Measurements from ENCODE around the gene YPEL3.
"Not testable (repeated sequence)": the region's sequence is repeated elsewhere in the genome, so short reads cannot be mapped to it uniquely, and the experiment has no call there.

The YPEL3 gene

GRCh38 chr16:30116291-30117207 is 20.5 kb upstream of the YPEL3 start:
- no peak for DNase-seq

DNA sequence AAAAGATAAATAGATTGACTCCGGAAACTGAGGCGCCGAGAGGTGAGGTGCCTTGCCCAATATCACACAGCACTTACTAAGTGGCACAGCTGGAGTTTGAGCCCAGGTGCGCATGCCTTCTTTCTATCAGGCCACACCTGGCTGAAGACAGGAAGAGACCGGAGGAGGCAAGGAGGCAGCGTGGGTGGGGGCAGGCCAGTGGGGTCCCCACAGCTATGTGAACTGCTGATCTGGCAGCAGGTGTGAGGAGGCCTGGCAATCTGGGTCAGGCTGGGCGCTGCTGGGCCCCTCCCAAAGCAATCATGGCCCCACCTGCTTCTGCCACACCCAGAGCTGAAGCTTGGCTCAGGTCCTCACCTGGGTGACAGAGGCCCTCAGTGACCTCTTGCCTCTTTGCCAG is 19.2 kb upstream of the YPEL3 start:
- DNase-seq = no peak

GRCh38 chr16:30114833-30115232 is 18.8 kb upstream of the YPEL3 start:
- DNase-seq = not testable (repeated sequence)

GRCh38 chr16:30114411-30114810 is 18.4 kb upstream of the YPEL3 start:
- no peak for DNase-seq

- DNase-seq = no peak
Observed at GRCh38 chr16:30113711-30114333, 17.8 kb upstream of the YPEL3 start.

GRCh38 chr16:30113031-30113710 is 17.2 kb upstream of the YPEL3 start, which contains the start of gene GDPD3:
Gene GDPD3, minus strand, starts transcription at chr16:30113537. Its CDS starts 59 bp downstream, at chr16:30113478.
- no peak for DNase-seq

DNA sequence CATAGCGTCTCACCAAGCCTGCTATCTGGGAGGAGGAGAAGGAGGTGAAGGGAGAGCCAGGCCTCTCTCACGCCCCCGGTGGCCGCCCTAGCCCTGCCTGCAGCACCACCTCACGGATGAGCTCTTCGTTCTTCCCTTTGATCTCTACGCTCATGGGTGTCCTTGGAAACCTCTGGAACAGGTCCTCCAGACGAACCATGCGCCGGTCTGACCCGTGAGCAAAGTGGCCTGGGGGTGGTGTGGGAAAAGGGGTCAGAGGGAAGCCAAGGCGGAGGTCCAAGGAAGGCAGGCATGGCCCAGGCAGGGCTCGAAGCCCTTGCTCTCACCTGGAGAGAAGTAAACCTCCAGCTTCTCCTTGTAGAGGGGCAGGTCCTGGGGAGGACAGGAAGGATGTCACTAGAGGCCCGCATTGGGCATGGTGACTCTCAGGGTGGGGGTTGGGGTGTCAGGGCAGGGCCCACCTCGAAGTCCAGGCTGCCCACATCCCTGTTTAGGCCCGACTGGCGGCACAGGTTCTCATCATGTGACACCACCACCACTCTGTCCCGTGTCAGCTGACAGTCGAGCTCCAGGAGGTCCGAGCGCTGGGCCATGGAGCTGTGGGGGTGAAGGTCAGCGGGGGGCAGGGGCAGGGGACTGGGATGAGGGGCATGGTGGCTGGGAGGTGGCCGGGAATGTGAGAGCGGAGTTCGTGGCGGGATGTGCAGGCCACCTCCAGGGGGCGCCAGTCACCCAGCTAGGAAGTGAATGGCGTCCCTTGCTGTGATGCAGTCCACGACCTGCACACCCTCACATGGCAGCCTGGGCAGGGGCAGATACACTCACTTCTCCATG is 16.4 kb upstream of the YPEL3 start:
- DNase-seq = peak; percentile 13 to 56 (median 44)

GRCh38 chr16:30110661-30111060 is 14.6 kb upstream of the YPEL3 start:
- no peak for DNase-seq

GRCh38 chr16:30108059-30108850 is 12.2 kb upstream of the YPEL3 start:
- no peak for DNase-seq

DNA sequence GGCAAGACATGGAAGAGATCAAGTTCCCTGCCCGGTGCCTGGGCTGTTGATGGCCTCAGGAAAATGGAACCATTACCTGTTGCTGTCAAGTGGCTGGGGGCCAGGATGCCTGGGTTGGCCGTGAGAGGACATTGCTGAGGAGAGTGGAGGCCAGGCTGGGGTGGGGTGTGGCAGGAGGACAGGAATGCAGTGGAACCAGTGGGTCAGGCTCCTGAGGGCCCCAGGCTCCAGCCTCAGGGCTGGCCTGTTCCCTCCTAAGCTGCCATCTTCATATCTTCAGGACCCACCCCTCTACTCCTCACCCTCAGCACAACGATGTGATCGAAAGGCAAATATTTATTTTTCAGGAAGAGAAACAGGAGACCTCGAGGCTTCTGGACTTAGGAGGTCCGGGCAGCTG is 8.5 kb upstream of the YPEL3 start:
- no peak for DNase-seq

- DNase-seq = no peak
Observed at GRCh38 chr16:30104090-30104489, 8.1 kb upstream of the YPEL3 start.

DNA sequence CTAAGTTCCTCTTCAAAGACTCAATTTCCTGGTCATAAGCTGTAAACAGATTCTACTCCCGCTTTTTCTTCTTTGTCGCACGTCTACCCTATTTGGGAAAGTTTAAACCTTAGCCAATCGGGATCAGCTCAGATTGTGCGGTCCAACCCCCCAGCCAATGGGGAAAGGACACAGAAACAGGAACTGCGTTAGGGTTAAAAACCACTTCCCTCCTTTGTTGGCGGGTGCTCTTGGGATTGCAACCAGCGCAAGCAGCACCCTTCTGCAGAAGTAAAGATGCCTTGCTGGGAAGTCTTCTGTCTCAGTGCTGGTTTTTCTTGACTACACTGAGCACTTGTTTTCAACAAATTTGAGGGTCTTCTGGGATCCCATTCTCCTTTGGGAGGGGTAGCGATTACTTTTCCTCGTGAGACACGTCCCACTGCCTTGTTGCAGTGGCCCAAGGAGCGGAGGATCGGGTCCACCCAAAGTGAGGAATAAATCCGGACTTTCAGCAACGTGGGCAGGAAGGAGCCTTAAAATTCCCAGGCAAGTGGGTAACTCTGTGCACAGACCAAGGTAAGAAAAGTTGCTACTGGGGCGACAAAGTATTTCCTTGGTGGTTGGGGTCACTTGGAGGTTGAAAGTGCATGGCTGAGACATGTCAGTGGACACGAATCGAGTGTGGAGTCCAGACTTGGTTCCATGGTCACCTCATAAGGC is 1.0 kb upstream of the YPEL3 start:
- DNase-seq = no peak

GRCh38 chr16:30095166-30096078 is 591 bp downstream of the YPEL3 start:
- no peak for DNase-seq

- DNase-seq = no peak
Observed at GRCh38 chr16:30094541-30095165, 1.4 kb downstream of the YPEL3 start.

GRCh38 chr16:30092373-30093010 is 3.5 kb downstream of the YPEL3 start:
- peak; percentile 30 to 50 (median 41) for DNase-seq

DNA sequence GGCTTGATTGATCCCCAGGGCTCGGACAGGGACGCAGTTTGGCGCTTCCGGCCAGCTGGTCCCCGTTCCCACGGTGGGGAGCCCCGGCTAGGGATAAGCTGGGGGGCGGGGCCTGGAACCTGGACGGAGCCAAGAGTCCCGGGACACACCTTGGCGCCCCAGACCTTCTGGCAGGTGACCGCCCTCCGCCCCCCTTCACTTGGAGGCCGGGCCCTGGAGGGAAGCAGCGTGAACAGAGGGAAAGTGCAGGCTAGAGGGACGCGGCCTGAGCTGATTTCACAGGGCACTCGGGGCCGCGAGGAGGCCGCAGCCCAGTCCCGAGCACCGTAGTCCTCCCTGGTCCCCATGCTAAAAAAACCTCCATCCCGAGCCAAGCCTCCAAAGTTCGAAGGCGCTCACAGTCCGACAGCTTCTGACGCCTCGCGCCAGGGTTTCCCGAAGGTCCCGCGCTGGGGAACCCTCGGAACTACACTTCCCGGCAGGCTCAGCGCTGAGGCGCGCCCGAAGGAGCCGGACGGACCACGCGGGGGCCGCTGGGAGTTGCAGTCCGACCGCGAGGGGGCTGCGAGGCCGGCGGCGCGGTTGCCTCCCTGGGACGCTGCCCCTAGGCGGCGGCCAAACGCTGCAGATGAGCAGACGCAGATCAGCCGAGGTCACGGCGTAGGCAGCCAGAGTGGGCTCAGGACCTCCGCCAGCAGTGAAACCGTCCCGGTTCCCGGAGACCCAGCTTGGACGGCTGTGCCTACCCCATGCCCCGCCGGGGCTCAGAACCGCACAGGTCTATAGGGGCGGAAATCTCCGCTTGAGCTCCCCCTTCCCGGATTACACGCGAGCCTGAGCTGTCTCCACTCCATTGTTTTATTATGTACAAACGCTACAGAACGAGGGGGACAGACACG is 4.3 kb downstream of the YPEL3 start, which contains the start of gene TBX6:
TBX6 (minus strand) TSS at position 451 of the 899 bp plus-strand sequence. CDS start 731 bp downstream, outside the sequence.
- peak; percentile 85 to 92 (median 90) for DNase-seq

GRCh38 chr16:30090610-30091331 is 5.2 kb downstream of the YPEL3 start:
- no peak for DNase-seq
